ENCODE measurements around the gene NDUFAB1. TPM values are rescaled to one million over a fixed set of nuclear protein-coding genes. Genes with fewer than 3 reads are reported as not detected.

Gene NDUFAB1
- total RNA-seq, 1 experiment from 2014 or later, result 166 TPM

DNA sequence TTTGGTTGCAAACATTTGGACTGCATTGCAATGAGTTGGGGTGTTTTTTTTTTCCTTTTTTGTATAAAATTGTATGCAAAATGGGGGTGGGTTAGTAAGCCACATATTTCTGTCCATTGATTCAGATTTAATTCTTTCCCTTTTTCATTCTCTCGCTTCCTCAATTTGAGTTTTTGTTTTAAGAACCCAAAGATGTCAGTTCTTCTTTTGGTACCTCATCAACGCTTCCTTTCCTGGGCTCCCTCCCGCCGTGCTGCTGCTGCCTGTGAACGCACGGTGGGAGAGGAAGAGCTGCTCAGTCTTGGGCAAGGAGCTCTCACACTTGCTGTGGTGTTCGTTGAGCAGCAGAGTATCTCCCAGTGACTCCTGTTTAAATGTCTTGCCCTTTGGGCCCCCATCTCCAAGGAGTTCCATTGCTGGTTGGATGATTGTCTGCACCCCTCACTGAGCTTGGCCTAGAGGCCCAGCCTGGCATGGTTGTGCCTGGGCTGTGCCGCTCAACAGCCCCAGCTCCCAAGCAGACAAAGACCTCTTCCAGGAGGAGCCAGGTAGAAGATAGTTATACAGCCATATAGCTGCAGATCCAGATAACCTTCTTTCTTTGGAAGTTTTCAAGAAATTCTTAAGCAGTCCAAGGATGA, 25.0 kb downstream of the NDUFAB1 start:
- peaks cover 22% of the 10 kb centered on the region for H3K36me3 ChIP-seq (ENCODE audit: control insufficient read depth, insufficient read depth, low read length)
- ChIA-PET CTCF (no interaction called here), POLR2A (interaction anchor here (0.6 kb wide), 1 partner anchor 51 kb away, joined by 3 read pairs; no protein-coding TSS in a partner anchor)
- TF ChIP-seq SIN3A (IDR thresholded peaks at IDR 0.05; ENCODE audit: borderline replicate concordance, insufficient read depth, low read depth, low read length) (no peak), TCF7L2 (IDR thresholded peaks at IDR 0.05; ENCODE audit: low read depth, low read length) (no peak), POLR2AphosphoS5 (IDR thresholded peaks at IDR 0.05; ENCODE audit: low read depth, low read length) (no peak)
- H3K9me3 ChIP-seq (ENCODE audit: control insufficient read depth, insufficient read depth, low read depth, low read length), result no peaks in the 10 kb centered on the region
- in situ Hi-C loops (cut with HindIII; ENCODE audit: low pct_unique_long_range_greater_than_20kb, low sequenced_read_pairs), result no loop called here
- ATAC-seq (no peak), DNase-seq (ENCODE audit: low read depth, low spot score) (no peak)
- BruUV-seq (replicated peaks), result TSS peak; percentile 20
- intact Hi-C loops (cut with micrococcal nuclease; ENCODE audit: unreplicated experiment), result no loop called here
- no peak overlapping the region for H3K27ac ChIP-seq (ENCODE audit: low read length)
- H3K4me3 ChIP-seq (ENCODE audit: low read depth in 2 of 2, low read length in 2 of 2), result no peak overlapping the region
- no peaks in the 10 kb centered on the region for H3K4me1 ChIP-seq (ENCODE audit: control insufficient read depth, insufficient read depth, low read length)
- no peaks in the 10 kb centered on the region for H3K27me3 ChIP-seq (ENCODE audit: control insufficient read depth, insufficient read depth, low read length)

DNA sequence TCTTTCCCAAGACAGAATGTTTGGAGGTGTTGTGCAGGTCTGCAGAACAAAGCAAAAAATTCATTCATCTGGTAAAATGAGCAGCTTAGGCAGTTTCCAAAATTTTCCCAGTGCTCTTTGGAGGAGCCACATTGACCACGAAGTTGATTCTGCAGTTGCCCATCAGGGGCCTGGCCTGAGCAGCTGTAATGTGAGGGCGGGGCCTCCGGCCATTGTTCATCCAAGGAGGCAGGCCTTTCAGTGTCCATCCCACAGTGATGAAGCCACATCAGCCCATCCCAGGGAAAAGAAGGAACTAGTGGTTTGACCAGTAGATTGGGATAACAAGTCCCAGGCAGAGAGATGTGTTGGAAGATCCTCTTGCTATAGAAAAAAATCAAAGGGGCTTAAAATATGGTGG, 28.5 kb downstream of the NDUFAB1 start:
- TF ChIP-seq POLR2AphosphoS5 (IDR thresholded peaks at IDR 0.05; ENCODE audit: low read depth, low read length) (no peak), TCF7L2 (IDR thresholded peaks at IDR 0.05; ENCODE audit: low read depth, low read length) (no peak), SIN3A (IDR thresholded peaks at IDR 0.05; ENCODE audit: borderline replicate concordance, insufficient read depth, low read depth, low read length) (no peak)
- TF ChIP-seq, protein P1, sequence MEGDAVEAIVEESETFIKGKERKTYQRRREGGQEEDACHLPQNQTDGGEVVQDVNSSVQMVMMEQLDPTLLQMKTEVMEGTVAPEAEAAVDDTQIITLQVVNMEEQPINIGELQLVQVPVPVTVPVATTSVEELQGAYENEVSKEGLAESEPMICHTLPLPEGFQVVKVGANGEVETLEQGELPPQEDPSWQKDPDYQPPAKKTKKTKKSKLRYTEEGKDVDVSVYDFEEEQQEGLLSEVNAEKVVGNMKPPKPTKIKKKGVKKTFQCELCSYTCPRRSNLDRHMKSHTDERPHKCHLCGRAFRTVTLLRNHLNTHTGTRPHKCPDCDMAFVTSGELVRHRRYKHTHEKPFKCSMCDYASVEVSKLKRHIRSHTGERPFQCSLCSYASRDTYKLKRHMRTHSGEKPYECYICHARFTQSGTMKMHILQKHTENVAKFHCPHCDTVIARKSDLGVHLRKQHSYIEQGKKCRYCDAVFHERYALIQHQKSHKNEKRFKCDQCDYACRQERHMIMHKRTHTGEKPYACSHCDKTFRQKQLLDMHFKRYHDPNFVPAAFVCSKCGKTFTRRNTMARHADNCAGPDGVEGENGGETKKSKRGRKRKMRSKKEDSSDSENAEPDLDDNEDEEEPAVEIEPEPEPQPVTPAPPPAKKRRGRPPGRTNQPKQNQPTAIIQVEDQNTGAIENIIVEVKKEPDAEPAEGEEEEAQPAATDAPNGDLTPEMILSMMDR (IDR thresholded peaks at IDR 0.05), result no peak
- TF ChIP-seq, protein P2, sequence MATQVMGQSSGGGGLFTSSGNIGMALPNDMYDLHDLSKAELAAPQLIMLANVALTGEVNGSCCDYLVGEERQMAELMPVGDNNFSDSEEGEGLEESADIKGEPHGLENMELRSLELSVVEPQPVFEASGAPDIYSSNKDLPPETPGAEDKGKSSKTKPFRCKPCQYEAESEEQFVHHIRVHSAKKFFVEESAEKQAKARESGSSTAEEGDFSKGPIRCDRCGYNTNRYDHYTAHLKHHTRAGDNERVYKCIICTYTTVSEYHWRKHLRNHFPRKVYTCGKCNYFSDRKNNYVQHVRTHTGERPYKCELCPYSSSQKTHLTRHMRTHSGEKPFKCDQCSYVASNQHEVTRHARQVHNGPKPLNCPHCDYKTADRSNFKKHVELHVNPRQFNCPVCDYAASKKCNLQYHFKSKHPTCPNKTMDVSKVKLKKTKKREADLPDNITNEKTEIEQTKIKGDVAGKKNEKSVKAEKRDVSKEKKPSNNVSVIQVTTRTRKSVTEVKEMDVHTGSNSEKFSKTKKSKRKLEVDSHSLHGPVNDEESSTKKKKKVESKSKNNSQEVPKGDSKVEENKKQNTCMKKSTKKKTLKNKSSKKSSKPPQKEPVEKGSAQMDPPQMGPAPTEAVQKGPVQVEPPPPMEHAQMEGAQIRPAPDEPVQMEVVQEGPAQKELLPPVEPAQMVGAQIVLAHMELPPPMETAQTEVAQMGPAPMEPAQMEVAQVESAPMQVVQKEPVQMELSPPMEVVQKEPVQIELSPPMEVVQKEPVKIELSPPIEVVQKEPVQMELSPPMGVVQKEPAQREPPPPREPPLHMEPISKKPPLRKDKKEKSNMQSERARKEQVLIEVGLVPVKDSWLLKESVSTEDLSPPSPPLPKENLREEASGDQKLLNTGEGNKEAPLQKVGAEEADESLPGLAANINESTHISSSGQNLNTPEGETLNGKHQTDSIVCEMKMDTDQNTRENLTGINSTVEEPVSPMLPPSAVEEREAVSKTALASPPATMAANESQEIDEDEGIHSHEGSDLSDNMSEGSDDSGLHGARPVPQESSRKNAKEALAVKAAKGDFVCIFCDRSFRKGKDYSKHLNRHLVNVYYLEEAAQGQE (IDR thresholded peaks at IDR 0.05; ENCODE audit: insufficient read depth in 1 of 2, low read depth in 2 of 2, low read length in 1 of 2), result no peak
- intact Hi-C loops (cut with micrococcal nuclease; ENCODE audit: unreplicated experiment) (no loop called here), in situ Hi-C loops (cut with HindIII; ENCODE audit: low pct_unique_long_range_greater_than_20kb, low sequenced_read_pairs) (no loop called here)
- CTCF ChIA-PET, result no interaction called here
- DNase-seq (ENCODE audit: low read depth, low spot score) (no peak), ATAC-seq (peak; percentile 73)
- Histone ChIP-seq H3K27me3 (ENCODE audit: control insufficient read depth, insufficient read depth, low read length) (no peaks in the 10 kb centered on the region), H3K4me3 (ENCODE audit: low read depth in 2 of 2, low read length in 2 of 2) (no peak overlapping the region), H3K36me3 (ENCODE audit: control insufficient read depth, insufficient read depth, low read length) (peaks cover 36% of the 10 kb centered on the region), H3K27ac (ENCODE audit: low read length) (no peak overlapping the region), H3K4me1 (ENCODE audit: control insufficient read depth, insufficient read depth, low read length) (no peaks in the 10 kb centered on the region), H3K9me3 (ENCODE audit: control insufficient read depth, insufficient read depth, low read depth, low read length) (no peaks in the 10 kb centered on the region)
- POLR2A ChIA-PET, result no interaction called here
- no TSS peak for BruUV-seq (replicated peaks)

DNA sequence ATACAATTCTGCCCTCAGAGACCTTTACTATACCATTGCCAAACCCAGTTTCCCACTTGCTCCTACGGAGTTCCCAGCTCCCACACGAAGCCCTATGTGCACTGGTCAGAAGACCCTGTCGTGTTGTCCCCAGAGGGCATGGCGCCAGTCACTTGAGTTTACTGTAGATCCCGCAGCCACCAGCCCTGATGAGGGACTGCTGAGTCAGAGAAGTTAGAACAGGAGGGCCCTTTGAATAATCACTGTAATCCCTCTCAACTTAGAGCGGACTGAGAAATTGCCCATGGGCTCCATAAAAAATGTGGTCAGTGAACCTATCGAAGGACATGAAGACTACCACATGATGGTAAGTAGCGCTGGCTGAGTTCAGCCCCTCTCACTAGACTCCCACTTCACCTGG, 29.4 kb downstream of the NDUFAB1 start:
- ChIA-PET CTCF (no interaction called here), POLR2A (no interaction called here)
- in situ Hi-C loops (cut with HindIII; ENCODE audit: low pct_unique_long_range_greater_than_20kb, low sequenced_read_pairs) (no loop called here), intact Hi-C loops (cut with micrococcal nuclease; ENCODE audit: unreplicated experiment) (no loop called here)
- Histone ChIP-seq H3K4me1 (ENCODE audit: control insufficient read depth, insufficient read depth, low read length) (no peaks in the 10 kb centered on the region), H3K27me3 (ENCODE audit: control insufficient read depth, insufficient read depth, low read length) (no peaks in the 10 kb centered on the region), H3K27ac (ENCODE audit: low read length) (no peak overlapping the region), H3K9me3 (ENCODE audit: control insufficient read depth, insufficient read depth, low read depth, low read length) (no peaks in the 10 kb centered on the region), H3K4me3 (ENCODE audit: low read depth in 2 of 2, low read length in 2 of 2) (no peak overlapping the region), H3K36me3 (ENCODE audit: control insufficient read depth, insufficient read depth, low read length) (peaks cover 40% of the 10 kb centered on the region)
- no peak for TF ChIP-seq TCF7L2 (IDR thresholded peaks at IDR 0.05; ENCODE audit: low read depth, low read length)
- TF ChIP-seq SIN3A (IDR thresholded peaks at IDR 0.05; ENCODE audit: borderline replicate concordance, insufficient read depth, low read depth, low read length), result no peak
- TF ChIP-seq, protein P2 (IDR thresholded peaks at IDR 0.05; ENCODE audit: insufficient read depth in 1 of 2, low read depth in 2 of 2, low read length in 1 of 2), result no peak
- TF ChIP-seq, protein P1 (IDR thresholded peaks at IDR 0.05), result no peak
- TF ChIP-seq POLR2AphosphoS5 (IDR thresholded peaks at IDR 0.05; ENCODE audit: low read depth, low read length), result no peak
- ATAC-seq (no peak), DNase-seq (ENCODE audit: low read depth, low spot score) (no peak)
- no TSS peak for BruUV-seq (replicated peaks)

All from Panc1 (cell line).